ENCODE measurements around the gene TAF4.

The TAF4 gene

DNA sequence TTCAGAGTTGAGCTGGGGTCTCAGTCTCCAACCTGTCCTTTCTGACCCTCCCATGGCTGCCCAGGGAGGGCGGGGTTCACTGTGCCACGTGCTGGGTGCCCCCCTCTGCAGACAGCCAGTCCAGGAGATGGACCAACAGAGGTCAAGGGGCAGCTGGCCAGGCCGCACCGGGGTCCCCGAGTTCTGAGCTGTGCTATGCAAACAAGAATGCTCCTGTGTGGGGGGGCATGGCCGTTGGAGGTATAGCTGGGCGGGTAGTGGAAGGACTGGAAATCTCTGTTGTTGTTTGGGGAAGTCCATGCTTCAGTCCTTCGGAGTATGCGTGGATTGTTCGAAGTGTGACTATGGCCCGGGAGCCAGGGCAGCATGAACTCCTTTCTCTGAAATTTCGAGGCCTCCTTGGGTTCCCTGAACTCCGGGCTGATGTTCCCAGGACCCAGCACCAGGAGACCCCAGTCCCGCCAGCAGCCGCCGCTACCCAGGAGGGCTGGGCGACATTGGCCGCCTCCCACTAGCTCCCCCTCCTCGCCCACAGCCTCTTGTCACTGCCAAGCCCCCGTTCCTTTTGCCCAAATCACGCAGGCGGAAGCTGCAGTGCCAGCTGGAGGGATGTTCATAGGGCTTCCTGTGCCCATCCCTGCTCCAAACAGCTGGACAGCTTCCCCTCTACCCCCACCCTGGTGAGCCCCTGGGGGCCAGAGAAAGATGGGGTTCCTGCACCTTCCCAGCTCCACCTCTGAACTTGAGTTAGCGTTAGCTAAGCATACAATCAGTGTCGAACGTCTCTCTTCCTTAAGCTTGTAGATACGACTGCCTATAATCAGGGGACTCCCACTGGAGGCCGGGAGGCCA, 126.6 kb downstream of the TAF4 start:
- no peak for ATAC-seq
- TF ChIP-seq, protein P1, sequence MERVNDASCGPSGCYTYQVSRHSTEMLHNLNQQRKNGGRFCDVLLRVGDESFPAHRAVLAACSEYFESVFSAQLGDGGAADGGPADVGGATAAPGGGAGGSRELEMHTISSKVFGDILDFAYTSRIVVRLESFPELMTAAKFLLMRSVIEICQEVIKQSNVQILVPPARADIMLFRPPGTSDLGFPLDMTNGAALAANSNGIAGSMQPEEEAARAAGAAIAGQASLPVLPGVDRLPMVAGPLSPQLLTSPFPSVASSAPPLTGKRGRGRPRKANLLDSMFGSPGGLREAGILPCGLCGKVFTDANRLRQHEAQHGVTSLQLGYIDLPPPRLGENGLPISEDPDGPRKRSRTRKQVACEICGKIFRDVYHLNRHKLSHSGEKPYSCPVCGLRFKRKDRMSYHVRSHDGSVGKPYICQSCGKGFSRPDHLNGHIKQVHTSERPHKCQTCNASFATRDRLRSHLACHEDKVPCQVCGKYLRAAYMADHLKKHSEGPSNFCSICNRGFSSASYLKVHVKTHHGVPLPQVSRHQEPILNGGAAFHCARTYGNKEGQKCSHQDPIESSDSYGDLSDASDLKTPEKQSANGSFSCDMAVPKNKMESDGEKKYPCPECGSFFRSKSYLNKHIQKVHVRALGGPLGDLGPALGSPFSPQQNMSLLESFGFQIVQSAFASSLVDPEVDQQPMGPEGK (CRISPR knock-in tag; IDR thresholded peaks at IDR 0.05; ENCODE audit: borderline replicate concordance) = no peak
- TF ChIP-seq, protein P2, sequence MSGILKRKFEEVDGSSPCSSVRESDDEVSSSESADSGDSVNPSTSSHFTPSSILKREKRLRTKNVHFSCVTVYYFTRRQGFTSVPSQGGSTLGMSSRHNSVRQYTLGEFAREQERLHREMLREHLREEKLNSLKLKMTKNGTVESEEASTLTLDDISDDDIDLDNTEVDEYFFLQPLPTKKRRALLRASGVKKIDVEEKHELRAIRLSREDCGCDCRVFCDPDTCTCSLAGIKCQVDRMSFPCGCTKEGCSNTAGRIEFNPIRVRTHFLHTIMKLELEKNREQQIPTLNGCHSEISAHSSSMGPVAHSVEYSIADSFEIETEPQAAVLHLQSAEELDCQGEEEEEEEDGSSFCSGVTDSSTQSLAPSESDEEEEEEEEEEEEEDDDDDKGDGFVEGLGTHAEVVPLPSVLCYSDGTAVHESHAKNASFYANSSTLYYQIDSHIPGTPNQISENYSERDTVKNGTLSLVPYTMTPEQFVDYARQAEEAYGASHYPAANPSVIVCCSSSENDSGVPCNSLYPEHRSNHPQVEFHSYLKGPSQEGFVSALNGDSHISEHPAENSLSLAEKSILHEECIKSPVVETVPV (CRISPR knock-in tag; IDR thresholded peaks at IDR 0.05) = no peak
- no peak for TF ChIP-seq GLIS3 (CRISPR knock-in tag; IDR thresholded peaks at IDR 0.05)
- TF ChIP-seq OSR1 (CRISPR knock-in tag; IDR thresholded peaks at IDR 0.05) = no peak
- TF ChIP-seq CSDC2 (CRISPR knock-in tag; IDR thresholded peaks at IDR 0.05) = no peak
- TF ChIP-seq RARB (CRISPR knock-in tag; IDR thresholded peaks at IDR 0.05) = no peak
- no peak for TF ChIP-seq ZFP3 (CRISPR knock-in tag; IDR thresholded peaks at IDR 0.05)
- no peak for TF ChIP-seq BACH2 (CRISPR knock-in tag; IDR thresholded peaks at IDR 0.05; ENCODE audit: borderline replicate concordance)
- TF ChIP-seq ISL1 (CRISPR knock-in tag; IDR thresholded peaks at IDR 0.05) = no peak
- TF ChIP-seq TCF4 (CRISPR knock-in tag; IDR thresholded peaks at IDR 0.05; ENCODE audit: borderline replicate concordance) = no peak
- TF ChIP-seq ZFP30 (CRISPR knock-in tag; IDR thresholded peaks at IDR 0.05) = no peak

DNA sequence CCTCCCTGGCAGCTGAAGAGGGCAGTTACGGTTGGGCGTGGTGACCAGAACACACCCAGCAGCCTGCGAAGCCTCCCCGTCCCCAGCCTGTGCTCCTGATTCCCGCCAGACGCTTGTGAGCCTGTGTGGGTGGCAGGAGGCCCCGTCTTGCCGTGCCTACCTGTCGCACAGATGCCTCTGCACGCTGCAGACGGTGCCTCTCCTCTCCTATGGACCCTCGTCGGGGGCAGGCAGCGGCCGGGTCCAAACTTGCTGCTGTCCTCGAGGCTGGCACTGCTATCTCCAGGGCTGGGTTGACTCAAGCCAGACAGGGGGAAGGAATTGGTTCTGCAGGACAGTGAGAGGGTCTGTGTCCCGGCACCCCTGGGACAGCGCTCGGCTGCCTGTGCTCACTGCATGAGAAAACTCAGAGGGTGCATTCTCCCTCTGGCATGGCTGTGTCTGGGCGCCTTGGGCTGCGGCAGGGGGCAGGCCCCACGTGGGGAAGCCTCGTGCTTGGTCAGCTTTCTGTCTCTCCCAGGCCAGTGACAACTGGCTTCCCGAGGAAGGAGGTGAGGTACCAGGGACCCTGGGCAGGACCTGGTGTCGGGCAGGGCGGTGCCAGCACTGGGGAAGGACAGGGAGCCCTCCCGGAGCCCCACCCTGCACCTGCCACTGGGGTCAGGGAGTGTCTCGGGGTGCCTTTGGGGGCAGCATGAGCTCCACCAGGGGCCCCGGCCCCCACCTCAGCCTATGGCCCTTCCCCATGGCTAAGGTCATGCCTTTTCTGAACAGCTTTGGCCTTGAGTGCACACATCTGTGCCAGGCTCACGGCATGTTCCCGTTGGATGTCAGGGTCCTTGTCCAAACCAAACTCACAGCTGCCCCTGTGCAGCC, 127.5 kb downstream of the TAF4 start:
- TF ChIP-seq RARB (CRISPR knock-in tag; IDR thresholded peaks at IDR 0.05) = no peak
- no peak for TF ChIP-seq ZNF70 (CRISPR knock-in tag; IDR thresholded peaks at IDR 0.05)
- no peak for TF ChIP-seq BACH2 (CRISPR knock-in tag; IDR thresholded peaks at IDR 0.05; ENCODE audit: borderline replicate concordance)
- TF ChIP-seq, protein P3, sequence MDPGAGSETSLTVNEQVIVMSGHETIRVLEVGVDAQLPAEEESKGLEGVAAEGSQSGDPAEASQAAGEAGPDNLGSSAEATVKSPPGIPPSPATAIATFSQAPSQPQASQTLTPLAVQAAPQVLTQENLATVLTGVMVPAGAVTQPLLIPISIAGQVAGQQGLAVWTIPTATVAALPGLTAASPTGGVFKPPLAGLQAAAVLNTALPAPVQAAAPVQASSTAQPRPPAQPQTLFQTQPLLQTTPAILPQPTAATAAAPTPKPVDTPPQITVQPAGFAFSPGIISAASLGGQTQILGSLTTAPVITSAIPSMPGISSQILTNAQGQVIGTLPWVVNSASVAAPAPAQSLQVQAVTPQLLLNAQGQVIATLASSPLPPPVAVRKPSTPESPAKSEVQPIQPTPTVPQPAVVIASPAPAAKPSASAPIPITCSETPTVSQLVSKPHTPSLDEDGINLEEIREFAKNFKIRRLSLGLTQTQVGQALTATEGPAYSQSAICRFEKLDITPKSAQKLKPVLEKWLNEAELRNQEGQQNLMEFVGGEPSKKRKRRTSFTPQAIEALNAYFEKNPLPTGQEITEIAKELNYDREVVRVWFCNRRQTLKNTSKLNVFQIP (CRISPR knock-in tag; IDR thresholded peaks at IDR 0.05; ENCODE audit: borderline replicate concordance, low read depth) = no peak
- TF ChIP-seq, protein P4, sequence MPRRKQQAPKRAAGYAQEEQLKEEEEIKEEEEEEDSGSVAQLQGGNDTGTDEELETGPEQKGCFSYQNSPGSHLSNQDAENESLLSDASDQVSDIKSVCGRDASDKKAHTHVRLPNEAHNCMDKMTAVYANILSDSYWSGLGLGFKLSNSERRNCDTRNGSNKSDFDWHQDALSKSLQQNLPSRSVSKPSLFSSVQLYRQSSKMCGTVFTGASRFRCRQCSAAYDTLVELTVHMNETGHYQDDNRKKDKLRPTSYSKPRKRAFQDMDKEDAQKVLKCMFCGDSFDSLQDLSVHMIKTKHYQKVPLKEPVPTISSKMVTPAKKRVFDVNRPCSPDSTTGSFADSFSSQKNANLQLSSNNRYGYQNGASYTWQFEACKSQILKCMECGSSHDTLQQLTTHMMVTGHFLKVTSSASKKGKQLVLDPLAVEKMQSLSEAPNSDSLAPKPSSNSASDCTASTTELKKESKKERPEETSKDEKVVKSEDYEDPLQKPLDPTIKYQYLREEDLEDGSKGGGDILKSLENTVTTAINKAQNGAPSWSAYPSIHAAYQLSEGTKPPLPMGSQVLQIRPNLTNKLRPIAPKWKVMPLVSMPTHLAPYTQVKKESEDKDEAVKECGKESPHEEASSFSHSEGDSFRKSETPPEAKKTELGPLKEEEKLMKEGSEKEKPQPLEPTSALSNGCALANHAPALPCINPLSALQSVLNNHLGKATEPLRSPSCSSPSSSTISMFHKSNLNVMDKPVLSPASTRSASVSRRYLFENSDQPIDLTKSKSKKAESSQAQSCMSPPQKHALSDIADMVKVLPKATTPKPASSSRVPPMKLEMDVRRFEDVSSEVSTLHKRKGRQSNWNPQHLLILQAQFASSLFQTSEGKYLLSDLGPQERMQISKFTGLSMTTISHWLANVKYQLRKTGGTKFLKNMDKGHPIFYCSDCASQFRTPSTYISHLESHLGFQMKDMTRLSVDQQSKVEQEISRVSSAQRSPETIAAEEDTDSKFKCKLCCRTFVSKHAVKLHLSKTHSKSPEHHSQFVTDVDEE (CRISPR knock-in tag; IDR thresholded peaks at IDR 0.05) = no peak
- TF ChIP-seq ARNTL (CRISPR knock-in tag; IDR thresholded peaks at IDR 0.05; ENCODE audit: borderline replicate concordance, low read depth) = no peak
- no peak for TF ChIP-seq ZFP3 (CRISPR knock-in tag; IDR thresholded peaks at IDR 0.05)
- TF ChIP-seq ESRRG (CRISPR knock-in tag; IDR thresholded peaks at IDR 0.05) = no peak
- TF ChIP-seq, protein P2 (CRISPR knock-in tag; IDR thresholded peaks at IDR 0.05) = no peak
- no peak for TF ChIP-seq GLIS3 (CRISPR knock-in tag; IDR thresholded peaks at IDR 0.05)
- no peak for TF ChIP-seq TOX (CRISPR knock-in tag; IDR thresholded peaks at IDR 0.05; ENCODE audit: borderline replicate concordance)
- TF ChIP-seq OSR1 (CRISPR knock-in tag; IDR thresholded peaks at IDR 0.05) = no peak
- ATAC-seq = no peak
